Loucy (cell line): ENCODE data around the gene ITGB4.

Source experiments
- H2AFZ ChIP-seq: fragments of 200-600 bp; sonication (generic); 2 replicates; pipeline ENCODE4 v1.6.0; 2016; ENCODE audit warnings: antibody characterized with exemption, mild to moderate bottlenecking, low read length, moderate library complexity
- H3F3A ChIP-seq: fragments of 200-600 bp; 2 replicates; pipeline ENCODE4 v1.6.0; 2016; ENCODE audit warnings: antibody characterized with exemption, low read depth, mild to moderate bottlenecking
- H3K27me3 ChIP-seq: fragments of 200-600 bp; sonication (generic); 2 replicates; pipeline ENCODE4 v1.6.1; 2014; ENCODE audit warnings: low read length, mild to moderate bottlenecking; ENCODE audit not compliant: insufficient read depth, poor library complexity, severe bottlenecking
- H3K36me3 ChIP-seq: fragments of 200-600 bp; sonication (generic); 2 replicates; pipeline ENCODE4 v1.6.1; 2016; ENCODE audit warnings: low read length; ENCODE audit not compliant: insufficient read depth
- H3K4me1 ChIP-seq: fragments of 200-600 bp; sonication (generic); 2 replicates; pipeline ENCODE4 v1.5.1; 2014; ENCODE audit warnings: low read length, mild to moderate bottlenecking; ENCODE audit not compliant: insufficient read depth, poor library complexity, severe bottlenecking
- H3K4me2 ChIP-seq: fragments of 200-600 bp; sonication (generic); 2 replicates; pipeline ENCODE4 v1.6.0; 2014; ENCODE audit warnings: antibody characterized with exemption, low read length, low read depth, mild to moderate bottlenecking; ENCODE audit not compliant: poor library complexity, severe bottlenecking
- H3K4me3 ChIP-seq: fragments of 200-600 bp; sonication (generic); 2 replicates; pipeline ENCODE4 v1.5.1; 2014; ENCODE audit warnings: low read length, mild to moderate bottlenecking, mixed read lengths; ENCODE audit not compliant: poor library complexity, severe bottlenecking
- H3K79me2 ChIP-seq: fragments of 200-600 bp; sonication (generic); 2 replicates; pipeline ENCODE4 v1.6.1; 2014; ENCODE audit warnings: low read length; ENCODE audit not compliant: insufficient read depth
- H3K9ac ChIP-seq: fragments of 200-600 bp; sonication (generic); 2 replicates; pipeline ENCODE4 v1.6.0; 2014; ENCODE audit warnings: mild to moderate bottlenecking, low read depth, low read length, moderate library complexity; ENCODE audit not compliant: poor library complexity, severe bottlenecking
- H3K9me2 ChIP-seq: fragments of 200-600 bp; sonication (generic); replicated peaks from 2 replicates; pipeline ENCODE4 v1.6.1; 2016; ENCODE audit warnings: low read depth, low read length, mixed read lengths
- H3K9me3 ChIP-seq: fragments of 200-600 bp; sonication (generic); 2 replicates; pipeline ENCODE4 v1.6.1; 2014; ENCODE audit warnings: mild to moderate bottlenecking, antibody characterized with exemption, low read length, low read depth; ENCODE audit not compliant: insufficient read depth
- H4K20me1 ChIP-seq: fragments of 200-600 bp; sonication (generic); 2 replicates; pipeline ENCODE4 v1.6.0; 2014; ENCODE audit warnings: antibody characterized with exemption, low read length, mild to moderate bottlenecking; ENCODE audit not compliant: insufficient read depth, poor library complexity, severe bottlenecking
- CTCF ChIP-seq: fragments of 200-600 bp; sonication (generic); conservative IDR thresholded peaks from 2 replicates; pipeline ENCODE4 v1.5.1; 2014; ENCODE audit warnings: mild to moderate bottlenecking, antibody characterized with exemption, low read length
- EZH2phosphoT487 ChIP-seq: fragments of 200-600 bp; IDR thresholded peaks from 2 replicates; pipeline ENCODE4 v1.6.1; 2018; ENCODE audit warnings: antibody characterized with exemption, mild to moderate bottlenecking, moderate library complexity, borderline replicate concordance

The ITGB4 gene

GRCh38 chr17:75751676-75752404 is 30.6 kb downstream of the ITGB4 start:
- no peaks in the 10 kb centered on the region for H3K79me2 ChIP-seq
- no peaks in the 10 kb centered on the region for H3K36me3 ChIP-seq
- no peaks in the 10 kb centered on the region for H3K9me3 ChIP-seq
- no peak overlapping the region for H3K4me3 ChIP-seq
- no peak overlapping the region for H3K4me2 ChIP-seq
- H3K9me2 ChIP-seq = no peaks in the 10 kb centered on the region
- H3K9ac ChIP-seq = no peak overlapping the region
- no peaks in the 10 kb centered on the region for H3K27me3 ChIP-seq
- no peaks in the 10 kb centered on the region for H4K20me1 ChIP-seq
- TF ChIP-seq EZH2phosphoT487 (no peak), CTCF (no peak)
- peaks cover 24% of the 10 kb centered on the region for H3K4me1 ChIP-seq
- no peak overlapping the region for H2AFZ ChIP-seq
- H3F3A ChIP-seq = no peaks in the 10 kb centered on the region

GRCh38 chr17:75752405-75752709 is 31.1 kb downstream of the ITGB4 start:
- Histone ChIP-seq H3K9me2 (no peaks in the 10 kb centered on the region), H3K4me1 (peaks cover 24% of the 10 kb centered on the region), H3K79me2 (no peaks in the 10 kb centered on the region), H3K9ac (no peak overlapping the region), H3F3A (no peaks in the 10 kb centered on the region), H3K4me3 (no peak overlapping the region), H2AFZ (no peak overlapping the region), H3K36me3 (no peaks in the 10 kb centered on the region), H3K27me3 (no peaks in the 10 kb centered on the region), H4K20me1 (no peaks in the 10 kb centered on the region), H3K9me3 (no peaks in the 10 kb centered on the region), H3K4me2 (no peak overlapping the region)
- TF ChIP-seq EZH2phosphoT487 = no peak
- no peak for TF ChIP-seq CTCF

GRCh38 chr17:75752802-75753513 is 31.7 kb downstream of the ITGB4 start:
- Histone ChIP-seq H3K9ac (peak overlapping the region; percentile 69), H3K79me2 (no peaks in the 10 kb centered on the region), H4K20me1 (no peaks in the 10 kb centered on the region), H3K9me2 (no peaks in the 10 kb centered on the region), H3K36me3 (no peaks in the 10 kb centered on the region), H3F3A (no peaks in the 10 kb centered on the region), H3K27me3 (no peaks in the 10 kb centered on the region), H3K4me1 (peaks cover 24% of the 10 kb centered on the region), H2AFZ (peak overlapping the region; percentile 95), H3K4me3 (peak overlapping the region; percentile 67), H3K4me2 (peak overlapping the region; percentile 79), H3K9me3 (no peaks in the 10 kb centered on the region)
- TF ChIP-seq CTCF = 0 out of 2 replicates have a peak, but pooled peaks have one; percentile 9
- no peak for TF ChIP-seq EZH2phosphoT487
